SK-N-SH treated with all-trans-retinoic acid at 6 μM for 48 hours (cell line): Measurements from ENCODE around the gene LANCL2.

Experiments
- ATAC-seq: fragments of 200-7000 bp; cut with Tn5 transposase; 3 replicates; pipeline ENCODE4 v1.9.1; 2020; ENCODE audit warnings: mild to moderate bottlenecking, moderate library complexity
- ARNTL ChIP-seq: fragments of 450-650 bp; formaldehyde crosslinking; IDR thresholded peaks from 2 replicates; pipeline ENCODE4 v1.5.0; 2020; ENCODE audit warnings: low read depth, mild to moderate bottlenecking, moderate library complexity, borderline replicate concordance
- BACH2 ChIP-seq: fragments of 250-450 bp; sonication (Bioruptor Pico); IDR thresholded peaks from 2 replicates; pipeline ENCODE4 v1.9.0; 2021; ENCODE audit warnings: mild to moderate bottlenecking, borderline replicate concordance
- CSDC2 ChIP-seq: fragments of 250-450 bp; sonication (Bioruptor Pico); IDR thresholded peaks from 2 replicates; pipeline ENCODE4 v1.5.0; 2020; ENCODE audit warnings: mild to moderate bottlenecking, moderate library complexity
- GLIS3 ChIP-seq: fragments of 250-450 bp; sonication (Bioruptor Pico); IDR thresholded peaks from 2 replicates; pipeline ENCODE4 v1.5.0; 2020; ENCODE audit warnings: mild to moderate bottlenecking, moderate library complexity
- ISL1 ChIP-seq: fragments of 250-450 bp; sonication (Bioruptor Pico); IDR thresholded peaks from 2 replicates; pipeline ENCODE4 v2.1.2; 2022; ENCODE audit warnings: mild to moderate bottlenecking, moderate library complexity
- OSR1 ChIP-seq: fragments of 250-450 bp; sonication (Bioruptor Pico); IDR thresholded peaks from 2 replicates; pipeline ENCODE4 v1.8.0; 2022; ENCODE audit warnings: moderate library complexity, mild to moderate bottlenecking, inconsistent platforms
- PPARA ChIP-seq: fragments of 250-450 bp; sonication (Bioruptor Pico); IDR thresholded peaks from 2 replicates; pipeline ENCODE4 v1.5.0; 2020; ENCODE audit warnings: mild to moderate bottlenecking, borderline replicate concordance
- RARB ChIP-seq: fragments of 250-450 bp; sonication (Bioruptor Pico); IDR thresholded peaks from 2 replicates; pipeline ENCODE4 v1.8.0; 2021; ENCODE audit warnings: mild to moderate bottlenecking, moderate library complexity
- SNAI2 ChIP-seq: fragments of 250-450 bp; sonication (Bioruptor Pico); IDR thresholded peaks from 2 replicates; pipeline ENCODE4 v1.5.0; 2020; ENCODE audit warnings: mild to moderate bottlenecking, moderate library complexity
- TCF4 ChIP-seq: fragments of 250-450 bp; sonication (Bioruptor Pico); IDR thresholded peaks from 2 replicates; pipeline ENCODE4 v1.8.0; 2021; ENCODE audit warnings: mild to moderate bottlenecking, moderate library complexity, borderline replicate concordance
- ZC3H10 ChIP-seq: fragments of 250-450 bp; sonication (Bioruptor Pico); IDR thresholded peaks from 2 replicates; pipeline ENCODE4 v1.5.1; 2021; ENCODE audit warnings: mild to moderate bottlenecking, moderate library complexity
- ZFP3 ChIP-seq: fragments of 250-450 bp; sonication (Bioruptor Pico); IDR thresholded peaks from 2 replicates; pipeline ENCODE4 v1.5.0; 2020; ENCODE audit warnings: mild to moderate bottlenecking, moderate library complexity
- ZFP30 ChIP-seq: fragments of 450-650 bp; formaldehyde crosslinking; IDR thresholded peaks from 2 replicates; pipeline ENCODE4 v1.5.0; 2022; ENCODE audit warnings: mild to moderate bottlenecking, moderate library complexity
- ZNF565 ChIP-seq: fragments of 450-650 bp; formaldehyde crosslinking; conservative IDR thresholded peaks from 2 replicates; pipeline ENCODE4 v1.5.0; 2020; ENCODE audit warnings: low read depth, mild to moderate bottlenecking, moderate library complexity
- ZNF70 ChIP-seq: fragments of 450-650 bp; formaldehyde crosslinking; IDR thresholded peaks from 2 replicates; pipeline ENCODE4 v1.5.0; 2020; ENCODE audit warnings: mild to moderate bottlenecking, moderate library complexity
- ZNF8 ChIP-seq: fragments of 450-650 bp; formaldehyde crosslinking; IDR thresholded peaks from 2 replicates; pipeline ENCODE4 v1.5.0; 2020; ENCODE audit warnings: mild to moderate bottlenecking, moderate library complexity
- TF ChIP-seq, protein P1 (sequence below): fragments of 250-450 bp; sonication (Bioruptor Pico); IDR thresholded peaks from 2 replicates; pipeline ENCODE4 v1.5.1; 2021; ENCODE audit warnings: mild to moderate bottlenecking, moderate library complexity
- TF ChIP-seq, protein P2 (sequence below): fragments of 250-450 bp; sonication (Bioruptor Pico); IDR thresholded peaks from 2 replicates; pipeline ENCODE4 v1.5.0; 2020; ENCODE audit warnings: mild to moderate bottlenecking, moderate library complexity
- TF ChIP-seq, protein P3 (sequence below): fragments of 250-450 bp; sonication (Bioruptor Pico); IDR thresholded peaks from 2 replicates; pipeline ENCODE4 v1.8.0; 2021; ENCODE audit warnings: low read depth, mild to moderate bottlenecking, moderate library complexity, borderline replicate concordance
- TF ChIP-seq, protein P4 (sequence below): fragments of 250-450 bp; sonication (Bioruptor Pico); IDR thresholded peaks from 2 replicates; pipeline ENCODE4 v1.5.1; 2020; ENCODE audit warnings: low read depth, mild to moderate bottlenecking, moderate library complexity
- TF ChIP-seq, protein P5 (sequence below): fragments of 250-450 bp; sonication (Bioruptor Pico); IDR thresholded peaks from 2 replicates; pipeline ENCODE4 v1.8.0; 2020; ENCODE audit warnings: mild to moderate bottlenecking, moderate library complexity, borderline replicate concordance

LANCL2 gene

DNA sequence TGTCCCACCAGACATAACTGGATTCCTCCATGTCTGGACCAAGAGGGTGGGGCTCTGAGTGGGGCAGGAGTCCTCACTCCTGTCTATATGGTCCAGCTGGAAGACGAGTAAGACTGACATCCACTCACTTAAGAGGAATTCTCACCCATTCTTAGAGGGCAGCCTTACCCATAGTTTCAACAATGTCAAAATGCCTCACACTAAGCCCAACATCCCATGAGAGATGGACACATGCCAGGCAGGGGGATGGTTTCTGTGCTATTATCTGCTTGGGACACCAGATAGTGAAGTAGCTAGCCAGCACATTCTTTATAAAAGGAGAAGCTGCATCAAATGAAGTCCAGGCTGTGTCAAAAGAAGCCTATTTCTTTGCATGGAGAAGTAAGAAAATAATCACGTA, 4.7 kb upstream of the LANCL2 start (continued):
- TF ChIP-seq, protein P1, sequence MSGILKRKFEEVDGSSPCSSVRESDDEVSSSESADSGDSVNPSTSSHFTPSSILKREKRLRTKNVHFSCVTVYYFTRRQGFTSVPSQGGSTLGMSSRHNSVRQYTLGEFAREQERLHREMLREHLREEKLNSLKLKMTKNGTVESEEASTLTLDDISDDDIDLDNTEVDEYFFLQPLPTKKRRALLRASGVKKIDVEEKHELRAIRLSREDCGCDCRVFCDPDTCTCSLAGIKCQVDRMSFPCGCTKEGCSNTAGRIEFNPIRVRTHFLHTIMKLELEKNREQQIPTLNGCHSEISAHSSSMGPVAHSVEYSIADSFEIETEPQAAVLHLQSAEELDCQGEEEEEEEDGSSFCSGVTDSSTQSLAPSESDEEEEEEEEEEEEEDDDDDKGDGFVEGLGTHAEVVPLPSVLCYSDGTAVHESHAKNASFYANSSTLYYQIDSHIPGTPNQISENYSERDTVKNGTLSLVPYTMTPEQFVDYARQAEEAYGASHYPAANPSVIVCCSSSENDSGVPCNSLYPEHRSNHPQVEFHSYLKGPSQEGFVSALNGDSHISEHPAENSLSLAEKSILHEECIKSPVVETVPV (CRISPR knock-in tag), result no peak

DNA sequence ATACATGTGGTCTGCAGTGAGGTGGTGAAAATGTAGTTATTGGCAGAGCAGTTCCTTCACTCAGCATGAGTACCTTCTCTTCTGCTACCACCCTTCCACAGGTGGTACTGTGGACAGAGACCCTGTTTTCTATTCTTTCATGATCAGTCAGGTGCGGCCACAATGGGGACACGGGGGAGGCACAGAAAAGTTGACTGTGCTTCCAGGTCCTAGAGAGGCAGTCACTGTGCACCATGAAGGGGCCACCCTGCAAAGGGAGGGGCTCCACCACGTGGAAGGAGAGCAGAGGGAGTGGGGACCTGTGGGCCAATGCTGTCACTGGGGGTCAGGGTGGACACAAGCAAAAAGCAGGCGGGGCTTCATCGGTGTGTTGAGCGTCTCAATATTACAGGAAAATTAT, 3.6 kb upstream of the LANCL2 start:
- TF ChIP-seq OSR1 (CRISPR knock-in tag), result no peak
- TF ChIP-seq ZNF70 (CRISPR knock-in tag), result no peak
- TF ChIP-seq, protein P1 (CRISPR knock-in tag), result no peak
- TF ChIP-seq, protein P2, sequence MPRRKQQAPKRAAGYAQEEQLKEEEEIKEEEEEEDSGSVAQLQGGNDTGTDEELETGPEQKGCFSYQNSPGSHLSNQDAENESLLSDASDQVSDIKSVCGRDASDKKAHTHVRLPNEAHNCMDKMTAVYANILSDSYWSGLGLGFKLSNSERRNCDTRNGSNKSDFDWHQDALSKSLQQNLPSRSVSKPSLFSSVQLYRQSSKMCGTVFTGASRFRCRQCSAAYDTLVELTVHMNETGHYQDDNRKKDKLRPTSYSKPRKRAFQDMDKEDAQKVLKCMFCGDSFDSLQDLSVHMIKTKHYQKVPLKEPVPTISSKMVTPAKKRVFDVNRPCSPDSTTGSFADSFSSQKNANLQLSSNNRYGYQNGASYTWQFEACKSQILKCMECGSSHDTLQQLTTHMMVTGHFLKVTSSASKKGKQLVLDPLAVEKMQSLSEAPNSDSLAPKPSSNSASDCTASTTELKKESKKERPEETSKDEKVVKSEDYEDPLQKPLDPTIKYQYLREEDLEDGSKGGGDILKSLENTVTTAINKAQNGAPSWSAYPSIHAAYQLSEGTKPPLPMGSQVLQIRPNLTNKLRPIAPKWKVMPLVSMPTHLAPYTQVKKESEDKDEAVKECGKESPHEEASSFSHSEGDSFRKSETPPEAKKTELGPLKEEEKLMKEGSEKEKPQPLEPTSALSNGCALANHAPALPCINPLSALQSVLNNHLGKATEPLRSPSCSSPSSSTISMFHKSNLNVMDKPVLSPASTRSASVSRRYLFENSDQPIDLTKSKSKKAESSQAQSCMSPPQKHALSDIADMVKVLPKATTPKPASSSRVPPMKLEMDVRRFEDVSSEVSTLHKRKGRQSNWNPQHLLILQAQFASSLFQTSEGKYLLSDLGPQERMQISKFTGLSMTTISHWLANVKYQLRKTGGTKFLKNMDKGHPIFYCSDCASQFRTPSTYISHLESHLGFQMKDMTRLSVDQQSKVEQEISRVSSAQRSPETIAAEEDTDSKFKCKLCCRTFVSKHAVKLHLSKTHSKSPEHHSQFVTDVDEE, result no peak
- no peak for TF ChIP-seq GLIS3 (CRISPR knock-in tag)
- TF ChIP-seq SNAI2 (CRISPR knock-in tag), result no peak
- no peak for TF ChIP-seq CSDC2
- TF ChIP-seq BACH2, result no peak
- no peak for TF ChIP-seq RARB (CRISPR knock-in tag)
- no peak for TF ChIP-seq ISL1
- no peak for TF ChIP-seq PPARA
- no peak for ATAC-seq

DNA sequence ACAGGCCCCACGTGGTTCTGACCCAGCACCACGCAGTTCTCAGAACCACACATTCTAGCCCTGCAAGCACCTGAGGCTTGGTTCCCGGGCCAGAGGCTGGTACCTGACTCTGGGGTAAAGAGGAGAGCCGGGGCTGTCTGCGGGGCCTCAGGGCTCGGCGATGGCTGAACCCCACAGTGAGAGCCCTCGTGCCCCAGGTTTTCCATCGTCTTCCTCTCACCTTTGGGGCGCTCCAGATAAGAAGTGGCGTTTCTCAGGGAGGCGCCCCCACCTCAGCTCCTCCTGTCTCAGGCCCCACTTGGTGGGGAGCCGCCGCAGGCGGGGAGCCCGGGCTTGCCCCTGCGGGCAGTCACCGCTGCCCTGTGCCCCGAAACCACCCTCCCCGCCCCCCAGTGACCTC, 2.2 kb upstream of the LANCL2 start:
- TF ChIP-seq, protein P3, sequence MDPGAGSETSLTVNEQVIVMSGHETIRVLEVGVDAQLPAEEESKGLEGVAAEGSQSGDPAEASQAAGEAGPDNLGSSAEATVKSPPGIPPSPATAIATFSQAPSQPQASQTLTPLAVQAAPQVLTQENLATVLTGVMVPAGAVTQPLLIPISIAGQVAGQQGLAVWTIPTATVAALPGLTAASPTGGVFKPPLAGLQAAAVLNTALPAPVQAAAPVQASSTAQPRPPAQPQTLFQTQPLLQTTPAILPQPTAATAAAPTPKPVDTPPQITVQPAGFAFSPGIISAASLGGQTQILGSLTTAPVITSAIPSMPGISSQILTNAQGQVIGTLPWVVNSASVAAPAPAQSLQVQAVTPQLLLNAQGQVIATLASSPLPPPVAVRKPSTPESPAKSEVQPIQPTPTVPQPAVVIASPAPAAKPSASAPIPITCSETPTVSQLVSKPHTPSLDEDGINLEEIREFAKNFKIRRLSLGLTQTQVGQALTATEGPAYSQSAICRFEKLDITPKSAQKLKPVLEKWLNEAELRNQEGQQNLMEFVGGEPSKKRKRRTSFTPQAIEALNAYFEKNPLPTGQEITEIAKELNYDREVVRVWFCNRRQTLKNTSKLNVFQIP (CRISPR knock-in tag), result no peak
- no peak for TF ChIP-seq PPARA
- TF ChIP-seq ARNTL (CRISPR knock-in tag), result no peak
- TF ChIP-seq, protein P4, sequence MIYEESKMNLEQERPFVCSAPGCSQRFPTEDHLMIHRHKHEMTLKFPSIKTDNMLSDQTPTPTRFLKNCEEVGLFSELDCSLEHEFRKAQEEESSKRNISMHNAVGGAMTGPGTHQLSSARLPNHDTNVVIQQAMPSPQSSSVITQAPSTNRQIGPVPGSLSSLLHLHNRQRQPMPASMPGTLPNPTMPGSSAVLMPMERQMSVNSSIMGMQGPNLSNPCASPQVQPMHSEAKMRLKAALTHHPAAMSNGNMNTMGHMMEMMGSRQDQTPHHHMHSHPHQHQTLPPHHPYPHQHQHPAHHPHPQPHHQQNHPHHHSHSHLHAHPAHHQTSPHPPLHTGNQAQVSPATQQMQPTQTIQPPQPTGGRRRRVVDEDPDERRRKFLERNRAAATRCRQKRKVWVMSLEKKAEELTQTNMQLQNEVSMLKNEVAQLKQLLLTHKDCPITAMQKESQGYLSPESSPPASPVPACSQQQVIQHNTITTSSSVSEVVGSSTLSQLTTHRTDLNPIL (CRISPR knock-in tag), result no peak
- no peak for TF ChIP-seq BACH2
- TF ChIP-seq ZNF8 (CRISPR knock-in tag), result no peak
- TF ChIP-seq ZNF565 (CRISPR knock-in tag), result no peak
- no peak for TF ChIP-seq ISL1
- TF ChIP-seq RARB (CRISPR knock-in tag), result no peak
- no peak for TF ChIP-seq ZNF70 (CRISPR knock-in tag)
- TF ChIP-seq, protein P1 (CRISPR knock-in tag), result no peak
- TF ChIP-seq ZFP30 (CRISPR knock-in tag), result no peak
- TF ChIP-seq OSR1 (CRISPR knock-in tag), result no peak
- ATAC-seq, result no peak

DNA sequence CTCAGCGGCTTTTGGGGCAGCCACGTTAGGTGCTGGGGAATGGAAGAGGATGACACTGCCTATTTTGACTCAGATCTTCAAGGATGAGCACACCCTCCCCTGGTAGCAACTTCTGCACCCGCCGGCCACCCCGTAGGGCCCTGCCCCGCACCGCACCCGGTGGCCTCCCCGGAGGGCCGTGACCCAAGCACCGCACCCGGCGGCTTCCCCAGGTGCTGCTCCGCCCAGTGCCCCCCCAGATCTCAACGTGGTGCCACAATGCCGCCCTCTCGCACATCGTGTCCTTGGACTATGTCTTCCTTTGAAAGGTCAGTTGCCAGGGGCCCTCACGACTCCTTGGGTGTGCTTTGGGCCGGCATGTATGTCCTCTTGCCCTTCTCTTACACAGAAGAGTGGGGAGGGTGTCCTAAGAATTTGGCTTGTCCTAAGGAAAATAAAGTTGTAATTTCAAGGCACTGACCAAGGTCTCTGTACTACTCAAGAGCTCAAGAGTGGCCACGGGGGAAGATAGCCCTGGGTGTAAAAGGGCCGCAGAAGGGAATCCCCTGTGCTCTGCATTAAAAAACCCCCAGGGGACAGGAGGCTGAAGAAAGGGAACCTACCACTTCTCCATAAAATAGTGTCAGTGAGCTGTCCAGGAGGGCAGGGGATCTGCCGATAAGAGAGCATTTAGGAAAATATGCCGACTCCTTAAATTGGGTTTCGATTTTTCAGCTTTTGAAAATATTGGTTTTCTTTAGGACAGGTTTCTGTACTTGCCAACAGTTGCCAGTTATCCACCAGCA, 1.6 kb upstream of the LANCL2 start:
- ATAC-seq, result no peak
- TF ChIP-seq ZC3H10 (CRISPR knock-in tag) (no peak), ZNF70 (CRISPR knock-in tag) (no peak), ZNF565 (CRISPR knock-in tag) (no peak), PPARA (no peak), ZFP3 (no peak), TCF4 (CRISPR knock-in tag) (no peak), SNAI2 (CRISPR knock-in tag) (no peak), BACH2 (no peak), ISL1 (no peak), OSR1 (CRISPR knock-in tag) (no peak)
- TF ChIP-seq, protein P5, sequence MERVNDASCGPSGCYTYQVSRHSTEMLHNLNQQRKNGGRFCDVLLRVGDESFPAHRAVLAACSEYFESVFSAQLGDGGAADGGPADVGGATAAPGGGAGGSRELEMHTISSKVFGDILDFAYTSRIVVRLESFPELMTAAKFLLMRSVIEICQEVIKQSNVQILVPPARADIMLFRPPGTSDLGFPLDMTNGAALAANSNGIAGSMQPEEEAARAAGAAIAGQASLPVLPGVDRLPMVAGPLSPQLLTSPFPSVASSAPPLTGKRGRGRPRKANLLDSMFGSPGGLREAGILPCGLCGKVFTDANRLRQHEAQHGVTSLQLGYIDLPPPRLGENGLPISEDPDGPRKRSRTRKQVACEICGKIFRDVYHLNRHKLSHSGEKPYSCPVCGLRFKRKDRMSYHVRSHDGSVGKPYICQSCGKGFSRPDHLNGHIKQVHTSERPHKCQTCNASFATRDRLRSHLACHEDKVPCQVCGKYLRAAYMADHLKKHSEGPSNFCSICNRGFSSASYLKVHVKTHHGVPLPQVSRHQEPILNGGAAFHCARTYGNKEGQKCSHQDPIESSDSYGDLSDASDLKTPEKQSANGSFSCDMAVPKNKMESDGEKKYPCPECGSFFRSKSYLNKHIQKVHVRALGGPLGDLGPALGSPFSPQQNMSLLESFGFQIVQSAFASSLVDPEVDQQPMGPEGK (CRISPR knock-in tag), result no peak
- TF ChIP-seq, protein P3 (CRISPR knock-in tag), result no peak
